CD4-positive, CD25-positive, alpha-beta regulatory T cell (primary cell): ENCODE measurements around the gene TENM4. TPM values are rescaled to one million over a fixed set of nuclear protein-coding genes. Genes with fewer than 3 reads are reported as not detected.

Experiments used
- ATAC-seq, 2 donors: fragments of 150-1000 bp; cut with Tn5 transposase; one replicate each; pipeline ENCODE4 v1.10.0; 2021; ENCODE audit warnings: low read depth in 2 of 2, moderate number of reproducible peaks in 2 of 2, moderate library complexity in 1 of 2
- DNase-seq, 3 donors: peaks; one replicate each; pipeline versions ENCODE4 v3.0.0 to v3.0.0-alpha.2; 2012 to 2022; ENCODE audit warnings: mixed read lengths in 1 of 3
- H3K27ac ChIP-seq: one replicate; pipeline ENCODE4 v1.7.0; 2013; ENCODE audit warnings: mild to moderate bottlenecking, low read length; ENCODE audit not compliant: insufficient read depth, poor library complexity, severe bottlenecking
- H3K27me3 ChIP-seq: one replicate; pipeline ENCODE4 v1.7.0; 2013; ENCODE audit warnings: low read length; ENCODE audit not compliant: control insufficient read depth, insufficient read depth
- H3K36me3 ChIP-seq: one replicate; pipeline ENCODE4 v1.7.0; 2013; ENCODE audit warnings: mild to moderate bottlenecking, low read length, moderate library complexity; ENCODE audit not compliant: control insufficient read depth, insufficient read depth
- H3K4me1 ChIP-seq: 2 replicates; pipeline ENCODE4 v1.7.0; 2013; ENCODE audit warnings: mild to moderate bottlenecking, low read length; ENCODE audit not compliant: insufficient read depth, control insufficient read depth, poor library complexity, severe bottlenecking
- H3K4me3 ChIP-seq: one replicate; pipeline ENCODE4 v1.7.0; 2013; ENCODE audit warnings: low read depth, mild to moderate bottlenecking, low read length, moderate library complexity
- H3K9me3 ChIP-seq, 2 experiments: 1 replicate in 1 of 2; 2 replicates in 1 of 2; pipeline ENCODE4 v1.7.0; 2013; ENCODE audit warnings: low read length in 2 of 2, mild to moderate bottlenecking in 1 of 2, moderate library complexity in 1 of 2; ENCODE audit not compliant: control insufficient read depth in 2 of 2
- H3K27ac Mint-ChIP-seq, 3 donors: one replicate each; pipeline ENCODE4 v1.8.0; 2020 to 2022; ENCODE audit warnings: mild to moderate bottlenecking in 3 of 3, mixed read lengths in 3 of 3, moderate library complexity in 2 of 3
- H3K27me3 Mint-ChIP-seq: one replicate; pipeline ENCODE4 v1.8.0; 2022; ENCODE audit warnings: mild to moderate bottlenecking, mixed read lengths
- H3K36me3 Mint-ChIP-seq: one replicate; pipeline ENCODE4 v1.8.0; 2020; ENCODE audit warnings: mixed read lengths
- H3K4me1 Mint-ChIP-seq, 4 donors: one replicate each; pipeline ENCODE4 v1.8.0; 2020 to 2022; ENCODE audit warnings: mixed read lengths in 4 of 4, mild to moderate bottlenecking in 1 of 4
- H3K4me3 Mint-ChIP-seq, 4 donors: one replicate each; pipeline ENCODE4 v1.8.0; 2020 to 2022; ENCODE audit warnings: mild to moderate bottlenecking in 4 of 4, mixed read lengths in 4 of 4, moderate library complexity in 3 of 4
- H3K9me3 Mint-ChIP-seq, 7 donors: one replicate each; pipeline ENCODE4 v1.8.0; 2020 to 2022; ENCODE audit warnings: mixed read lengths in 7 of 7, mild to moderate bottlenecking in 3 of 7, moderate library complexity in 2 of 7
- polyA plus RNA-seq, 4 donors: library from polyadenylated mRNA; unstranded; fragments of 300-500 nt; fragmentation: Illumina TruSeq; gene quantifications; one replicate each; pipeline ENCODE4 v1.2.3, GENCODE V29; 2021
- total RNA-seq: library from RNA; stranded (reverse); gene quantifications from one replicate; pipeline ENCODE4 v1.2.3, GENCODE V29; 2022

Gene TENM4
- total and polyA plus RNA-seq, 5 donors from 2014 or later: 0.02 TPM; not detected in 4

- no peak overlapping the region for H3K27ac Mint-ChIP-seq
- peaks cover 0 to 10% (median 1%) of the 10 kb centered on the region in 7 donors for H3K9me3 Mint-ChIP-seq
- peaks cover 29% of the 10 kb centered on the region for H3K27me3 Mint-ChIP-seq
- H3K27me3 ChIP-seq: peaks cover 14% of the 10 kb centered on the region
- no peaks in the 10 kb centered on the region for H3K9me3 ChIP-seq
- H3K4me1 ChIP-seq: no peaks in the 10 kb centered on the region
- no peak overlapping the region for H3K4me3 Mint-ChIP-seq
- DNase-seq (no peak), ATAC-seq (no peak)
- no peaks in the 10 kb centered on the region for H3K4me1 Mint-ChIP-seq
- H3K27ac ChIP-seq: no peak overlapping the region
- no peaks in the 10 kb centered on the region for H3K36me3 ChIP-seq
- H3K4me3 ChIP-seq: no peak overlapping the region
- no peaks in the 10 kb centered on the region for H3K36me3 Mint-ChIP-seq
These were observed 6.4 kb upstream of the TENM4 start for GRCh38 chr11:79447038-79447786.

- H3K27ac ChIP-seq: no peak overlapping the region
- no peaks in the 10 kb centered on the region for H3K36me3 ChIP-seq
- ATAC-seq (no peak), DNase-seq (no peak)
- peaks cover 5% of the 10 kb centered on the region for H3K36me3 Mint-ChIP-seq
- peaks cover 24% of the 10 kb centered on the region for H3K27me3 ChIP-seq
- H3K4me1 ChIP-seq: no peaks in the 10 kb centered on the region
- no peak overlapping the region for H3K4me3 ChIP-seq
- H3K9me3 ChIP-seq: no peaks in the 10 kb centered on the region
- no peak overlapping the region for H3K27ac Mint-ChIP-seq
- peaks cover 0 to 5% (median 2%) of the 10 kb centered on the region in 4 donors for H3K4me1 Mint-ChIP-seq
- H3K9me3 Mint-ChIP-seq: peaks cover 0 to 12% (median 0%) of the 10 kb centered on the region in 7 donors
- no peak overlapping the region for H3K4me3 Mint-ChIP-seq
- H3K27me3 Mint-ChIP-seq: peaks cover 41% of the 10 kb centered on the region
These were observed 4.1 kb upstream of the TENM4 start for GRCh38 chr11:79444923-79445322.

GRCh38 chr11:79441461-79441875, 638 bp upstream of the TENM4 start:
- Mint-ChIP-seq H3K4me1 (peaks cover 0 to 10% (median 5%) of the 10 kb centered on the region in 4 donors), H3K36me3 (peaks cover 5% of the 10 kb centered on the region), H3K9me3 (peaks cover 0 to 14% (median 0%) of the 10 kb centered on the region in 7 donors), H3K4me3 (peak overlapping the region in 1 of 4 donors; percentile 54), H3K27me3 (peaks cover 66% of the 10 kb centered on the region), H3K27ac (peak overlapping the region in 1 of 3 donors; percentile 7)
- no peak overlapping the region for H3K27ac ChIP-seq
- H3K4me3 ChIP-seq: no peak overlapping the region
- DNase-seq (no peak), ATAC-seq (no peak)
- H3K36me3 ChIP-seq: no peaks in the 10 kb centered on the region
- H3K4me1 ChIP-seq: no peaks in the 10 kb centered on the region
- peaks cover 23% of the 10 kb centered on the region for H3K27me3 ChIP-seq
- no peaks in the 10 kb centered on the region for H3K9me3 ChIP-seq

- Histone ChIP-seq H3K4me3 (no peak overlapping the region), H3K9me3 (no peaks in the 10 kb centered on the region), H3K27ac (no peak overlapping the region), H3K4me1 (no peaks in the 10 kb centered on the region), H3K36me3 (no peaks in the 10 kb centered on the region), H3K27me3 (peaks cover 26% of the 10 kb centered on the region)
- H3K4me3 Mint-ChIP-seq: no peak overlapping the region
- DNase-seq (no peak), ATAC-seq (no peak)
- H3K27ac Mint-ChIP-seq: no peak overlapping the region
- H3K4me1 Mint-ChIP-seq: peaks cover 0 to 10% (median 5%) of the 10 kb centered on the region in 4 donors
- peaks cover 0 to 14% (median 0%) of the 10 kb centered on the region in 7 donors for H3K9me3 Mint-ChIP-seq
- peaks cover 78% of the 10 kb centered on the region for H3K27me3 Mint-ChIP-seq
- peaks cover 5% of the 10 kb centered on the region for H3K36me3 Mint-ChIP-seq
These were observed 802 bp downstream of the TENM4 start for GRCh38 chr11:79439886-79440570.

- Histone ChIP-seq H3K9me3 (no peaks in the 10 kb centered on the region), H3K4me3 (no peak overlapping the region), H3K36me3 (no peaks in the 10 kb centered on the region), H3K4me1 (no peaks in the 10 kb centered on the region), H3K27ac (no peak overlapping the region), H3K27me3 (peaks cover 26% of the 10 kb centered on the region)
- Mint-ChIP-seq H3K27ac (no peak overlapping the region), H3K36me3 (peaks cover 5% of the 10 kb centered on the region), H3K27me3 (peaks cover 74% of the 10 kb centered on the region), H3K4me3 (no peak overlapping the region), H3K9me3 (peaks cover 0 to 14% (median 0%) of the 10 kb centered on the region in 7 donors), H3K4me1 (peaks cover 0 to 10% (median 5%) of the 10 kb centered on the region in 4 donors)
- DNase-seq (no peak), ATAC-seq (no peak)
These were observed 1.4 kb downstream of the TENM4 start for GRCh38 chr11:79439410-79439885.

GRCh38 chr11:79438631-79439409, 2.0 kb downstream of the TENM4 start:
- no peak for DNase-seq
- Histone ChIP-seq H3K4me1 (no peaks in the 10 kb centered on the region), H3K27ac (no peak overlapping the region), H3K36me3 (no peaks in the 10 kb centered on the region), H3K4me3 (no peak overlapping the region), H3K9me3 (no peaks in the 10 kb centered on the region), H3K27me3 (peaks cover 26% of the 10 kb centered on the region)
- Mint-ChIP-seq H3K27ac (no peak overlapping the region), H3K27me3 (peaks cover 79% of the 10 kb centered on the region), H3K36me3 (peaks cover 5% of the 10 kb centered on the region), H3K9me3 (peaks cover 0 to 14% (median 1%) of the 10 kb centered on the region in 7 donors), H3K4me3 (no peak overlapping the region), H3K4me1 (peaks cover 0 to 10% (median 5%) of the 10 kb centered on the region in 4 donors)
- ATAC-seq: no peak

GRCh38 chr11:79437981-79438630, 2.7 kb downstream of the TENM4 start:
- no peak overlapping the region for H3K4me3 Mint-ChIP-seq
- Histone ChIP-seq H3K9me3 (no peaks in the 10 kb centered on the region), H3K4me1 (no peaks in the 10 kb centered on the region), H3K27ac (no peak overlapping the region), H3K36me3 (no peaks in the 10 kb centered on the region), H3K27me3 (peaks cover 21% of the 10 kb centered on the region), H3K4me3 (no peak overlapping the region)
- H3K9me3 Mint-ChIP-seq: peaks cover 0 to 9% (median 1%) of the 10 kb centered on the region in 7 donors
- H3K27me3 Mint-ChIP-seq: peaks cover 80% of the 10 kb centered on the region
- H3K27ac Mint-ChIP-seq: no peak overlapping the region
- ATAC-seq: no peak
- DNase-seq: no peak
- H3K4me1 Mint-ChIP-seq: peaks cover 0 to 10% (median 5%) of the 10 kb centered on the region in 4 donors
- peaks cover 5% of the 10 kb centered on the region for H3K36me3 Mint-ChIP-seq
